HG03378 (cell line): Measurements from ENCODE around the gene AKAP8.
"Not testable (repeated sequence)": the region's sequence is repeated elsewhere in the genome, so short reads cannot be mapped to it uniquely, and the experiment has no call there.

Experiments
- ATAC-seq: cut with Tn5 transposase; IDR thresholded peaks from one replicate; pipeline ENCODE4 v1.9.1; 2021; ENCODE audit warnings: mild to moderate bottlenecking, moderate library complexity; ENCODE audit not compliant: unreplicated experiment

AKAP8 gene

GRCh38 chr19:15404097-15404779 is 24.7 kb upstream of the AKAP8 start:
- ATAC-seq, result no peak

DNA sequence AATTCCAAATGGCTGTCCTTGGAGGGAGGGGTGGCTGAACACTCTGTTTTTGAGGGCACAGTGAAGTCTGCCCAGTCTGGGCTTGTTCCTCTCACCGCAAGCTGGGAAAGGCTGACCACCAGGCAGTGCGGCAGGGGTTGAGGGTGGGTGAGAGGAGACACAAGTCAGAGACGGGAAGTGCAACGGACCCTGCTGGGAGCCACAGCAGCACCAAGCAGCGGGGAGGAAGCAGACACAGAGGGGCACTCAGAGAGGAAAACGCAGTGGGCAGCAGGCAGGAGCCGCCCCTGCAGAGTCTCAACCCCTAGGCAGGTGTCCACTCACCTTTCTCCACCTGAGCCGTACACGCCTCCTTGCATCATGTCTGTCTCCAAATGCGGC is 23.6 kb upstream of the AKAP8 start:
- no peak for ATAC-seq

DNA sequence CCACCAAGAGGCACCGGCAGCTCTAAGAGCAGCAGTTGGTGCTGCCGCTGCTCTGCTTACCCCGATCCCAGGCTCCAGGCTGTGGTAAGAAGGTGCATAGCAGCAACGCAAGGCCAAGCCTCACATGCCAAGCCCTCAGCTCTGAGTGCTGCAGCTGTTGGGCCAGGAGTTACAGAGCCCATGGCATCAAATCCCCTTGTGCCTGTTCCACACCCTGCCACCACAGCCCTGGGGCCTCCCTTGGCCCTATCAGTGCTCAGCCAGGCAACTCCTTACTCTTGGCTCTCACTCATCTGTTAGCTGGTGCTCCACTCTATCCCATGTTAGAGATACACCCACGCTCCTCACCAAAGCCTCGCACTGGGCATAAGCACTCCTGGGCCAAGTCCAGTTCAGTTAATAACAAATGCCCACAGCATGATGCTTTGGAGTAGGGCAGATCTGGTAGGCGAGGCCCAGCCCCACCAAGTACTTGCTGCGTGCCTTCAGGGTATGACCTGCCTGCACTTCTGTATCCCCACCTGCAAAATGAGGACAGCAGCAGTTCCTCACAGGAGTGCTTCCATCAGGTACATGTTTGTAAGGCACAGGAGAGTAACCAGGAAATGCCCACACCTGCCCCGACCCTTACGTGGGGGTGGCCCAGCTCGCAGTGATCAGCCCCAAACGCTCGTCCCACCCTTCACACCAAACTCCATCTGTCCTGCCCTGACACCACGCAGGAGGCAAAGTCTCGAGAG is 23.0 kb upstream of the AKAP8 start:
- ATAC-seq, result no peak

DNA sequence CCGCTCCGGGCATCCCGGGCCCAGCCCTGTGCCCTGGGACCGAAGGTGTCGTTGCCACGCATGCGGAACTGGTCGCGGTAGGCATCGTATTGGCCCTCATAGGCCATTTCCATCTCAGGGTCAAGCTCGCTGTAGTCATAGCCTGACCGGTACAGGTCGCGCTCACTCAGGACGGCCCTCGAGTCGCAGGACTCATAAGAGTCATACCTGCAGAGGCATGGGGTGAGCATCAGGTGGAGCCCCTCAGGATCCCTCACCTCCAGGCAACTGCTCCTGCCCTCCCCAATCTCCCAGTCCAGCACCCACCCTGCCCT is 21.8 kb upstream of the AKAP8 start:
- no peak for ATAC-seq

GRCh38 chr19:15400521-15401396 is 21.2 kb upstream of the AKAP8 start:
- ATAC-seq, result no peak

- no peak for ATAC-seq
Observed at GRCh38 chr19:15399635-15400034, 20.0 kb upstream of the AKAP8 start.

- ATAC-seq, result no peak
Observed at GRCh38 chr19:15399234-15399515, 19.6 kb upstream of the AKAP8 start.

- no peak for ATAC-seq
Observed at GRCh38 chr19:15398501-15399233, 19.1 kb upstream of the AKAP8 start.

DNA sequence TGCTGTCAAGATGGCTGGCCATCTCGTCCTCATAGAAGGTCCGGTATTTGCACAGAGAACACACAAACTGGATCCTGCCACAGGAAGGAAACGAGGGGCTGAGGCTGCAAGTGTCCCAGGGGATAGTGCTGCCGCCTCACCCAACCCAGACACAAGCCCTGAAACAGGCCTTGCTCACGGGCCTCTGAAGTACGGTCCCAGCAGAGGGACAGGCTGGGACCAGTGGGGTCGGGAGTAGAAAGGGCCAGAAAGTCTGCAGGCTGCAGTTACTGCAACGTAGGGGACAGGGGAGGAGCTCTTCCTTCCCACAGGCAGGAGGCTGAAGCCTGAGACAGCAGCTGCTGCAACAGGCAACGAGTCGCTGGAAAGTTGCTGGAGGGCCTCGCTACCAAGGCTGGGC is 18.2 kb upstream of the AKAP8 start:
- no peak for ATAC-seq

GRCh38 chr19:15397236-15397635 is 17.6 kb upstream of the AKAP8 start:
- no peak for ATAC-seq

- no peak for ATAC-seq
Observed at GRCh38 chr19:15396436-15396835, 16.8 kb upstream of the AKAP8 start.

GRCh38 chr19:15395251-15395650 is 15.7 kb upstream of the AKAP8 start:
- ATAC-seq, result not testable (repeated sequence)

- ATAC-seq, result no peak
Observed at GRCh38 chr19:15394426-15394825, 14.8 kb upstream of the AKAP8 start.

DNA sequence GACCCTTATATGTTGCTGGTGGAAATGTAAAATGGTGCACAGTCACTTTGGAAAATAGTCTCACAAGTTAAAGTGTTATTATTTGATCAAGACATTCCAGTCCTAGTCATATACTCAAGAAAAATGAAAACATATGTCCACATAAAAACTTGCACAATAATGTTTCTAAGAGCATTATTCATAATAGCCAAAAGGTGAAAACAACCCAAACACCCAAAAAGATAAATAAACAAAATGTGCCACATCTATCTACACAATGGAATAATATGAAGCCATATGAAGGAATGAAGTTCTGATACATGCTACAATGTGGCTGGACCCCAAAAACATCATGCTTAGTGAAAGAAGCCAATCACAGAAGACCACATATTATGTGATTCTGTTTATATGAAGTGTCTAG is 14.4 kb upstream of the AKAP8 start:
- no peak for ATAC-seq

DNA sequence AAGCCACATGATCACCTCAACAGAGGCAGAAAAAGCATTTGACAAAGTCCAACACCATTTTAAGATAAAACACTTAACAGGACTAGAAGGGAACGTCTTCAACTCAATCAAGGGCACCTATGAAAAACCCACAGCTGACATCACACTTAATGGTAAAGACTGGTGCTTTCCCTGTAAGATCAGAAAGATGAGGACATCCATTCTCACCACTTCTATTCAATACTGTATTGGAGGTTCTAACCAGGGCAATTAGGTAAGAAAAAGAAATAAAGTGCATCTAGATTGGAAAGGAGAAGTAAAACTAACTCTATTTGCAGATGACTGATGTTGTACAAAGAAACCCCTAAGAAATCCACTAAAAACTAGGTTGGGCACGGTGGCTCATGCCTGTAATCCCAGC is 11.2 kb upstream of the AKAP8 start:
- ATAC-seq, result no peak

GRCh38 chr19:15381864-15382263 is 2.3 kb upstream of the AKAP8 start:
- no peak for ATAC-seq

DNA sequence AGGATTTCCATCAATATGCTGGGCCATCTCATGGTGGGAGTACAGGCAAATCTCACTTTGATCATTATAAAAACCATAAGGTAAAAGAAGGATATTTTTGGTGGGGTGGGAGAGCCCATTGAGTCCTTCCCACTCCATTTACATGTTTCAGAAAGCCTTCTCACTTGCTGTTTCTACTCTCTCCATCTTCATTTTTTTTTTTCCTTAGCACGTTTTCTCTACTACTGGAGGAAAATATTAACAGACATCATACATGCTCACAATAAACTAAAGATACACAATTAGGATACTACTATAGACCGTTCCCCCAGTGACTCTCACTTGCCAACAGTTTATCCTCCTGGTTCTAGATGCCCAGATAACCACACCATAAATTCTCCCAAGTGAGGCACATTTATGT is 1.8 kb upstream of the AKAP8 start:
- ATAC-seq, result no peak

- peak; percentile 10 for ATAC-seq
Observed at GRCh38 chr19:15379999-15380647, 536 bp upstream of the AKAP8 start.

DNA sequence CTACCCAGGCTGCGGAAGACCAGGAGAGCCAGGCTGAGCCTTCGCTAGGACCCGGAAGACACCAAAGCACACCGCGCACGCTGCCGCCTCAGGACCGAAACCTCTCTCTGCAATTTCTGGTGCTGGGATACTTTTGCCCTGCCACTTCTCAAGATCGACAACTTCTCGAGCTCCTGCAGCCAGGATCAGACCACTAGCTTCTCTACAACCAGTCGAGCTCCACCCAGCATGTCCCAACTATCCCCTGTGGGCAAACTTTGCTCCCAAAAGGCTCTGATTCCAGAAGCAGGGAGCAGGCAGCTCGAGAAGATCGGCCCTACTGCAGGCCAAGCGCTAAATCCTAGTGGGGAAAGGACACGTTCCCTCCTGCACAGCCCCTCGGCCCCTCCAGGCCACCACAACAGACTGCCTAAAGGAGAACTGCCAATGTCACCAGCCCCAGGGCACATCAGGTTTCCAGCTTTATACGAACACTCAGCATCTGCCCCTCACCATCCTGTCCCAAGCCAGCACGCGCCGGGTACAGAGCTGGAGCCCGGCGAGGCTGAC is 979 bp downstream of the AKAP8 start:
- no peak for ATAC-seq

- ATAC-seq, result no peak
Observed at GRCh38 chr19:15374796-15375440, 4.7 kb downstream of the AKAP8 start.
